HCT116 (cell line): ENCODE data around the gene EXOSC9. TPM values are rescaled to one million over a fixed set of nuclear protein-coding genes. Genes with fewer than 3 reads are reported as not detected.
A peak's percentile ranks its signal among the peaks of the same experiment; 100 is the strongest.

Source experiments
- ATAC-seq: fragments of 200-7000 bp; cut with Tn5 transposase; 2 replicates; pipeline ENCODE4 v1.9.1; 2020; ENCODE audit warnings: mild to moderate bottlenecking, moderate library complexity
- BruUV-seq: library from RNA; stranded (reverse); fragments of 400-500 nt; replicated peaks from 2 replicates; lab custom pipeline; 2021; lab: Mats Ljungman, UMichigan
- CTCF ChIA-PET: fragments of 300-600 bp; sonication (Branson Sonifier 250); formaldehyde crosslinking; loops from one replicate; lab custom pipeline; 2021; ENCODE audit warnings: antibody characterized with exemption; lab: Charles Lee
- POLR2A ChIA-PET: fragments of 300-600, 350-600 bp; sonication (Branson Sonifier 250); formaldehyde crosslinking; loops from one replicate; lab custom pipeline; 2021; ENCODE audit warnings: antibody characterized with exemption; lab: Charles Lee
- RAD21 ChIA-PET, 2 experiments: fragments of 300-600 bp; sonication (Branson Sonifier 250); formaldehyde crosslinking; loops; one replicate each; lab custom pipeline; 2023; ENCODE audit warnings: low total read pairs in 2 of 2; ENCODE audit not compliant: uncharacterized antibody in 2 of 2, unreplicated experiment in 2 of 2, low non-redundant PET in 1 of 2; lab: Charles Lee
- DNase-seq: peaks from one replicate; pipeline ENCODE4 v3.0.0-alpha.2; 2010; ENCODE audit warnings: low read depth, low spot score
- H2AFZ ChIP-seq: fragments of 200-600 bp; shearing (Covaris generic), sonication (generic); 2 replicates; pipeline ENCODE4 v1.6.1; 2017; ENCODE audit warnings: low read depth, mixed run types, mixed read lengths, antibody characterized with exemption, low read length; ENCODE audit not compliant: poor library complexity, severe bottlenecking
- H3K27ac ChIP-seq: 2 replicates; pipeline ENCODE4 v1.5.1; 2012; ENCODE audit warnings: low read depth, low read length
- H3K27me3 ChIP-seq: fragments of 200-600 bp; sonication (generic); 2 replicates; pipeline ENCODE4 v1.6.1; 2016; ENCODE audit warnings: mixed run types, low read length, mixed read lengths; ENCODE audit not compliant: insufficient read depth
- H3K36me3 ChIP-seq, 2 experiments: fragments of 200-500 bp in 1 of 2; fragments of 200-600 bp in 1 of 2; sonication (Bioruptor generic) in 1 of 2; sonication (generic) in 1 of 2; 2 replicates each; pipeline versions ENCODE4 v1.5.1 to v1.6.1; 2014 to 2016; ENCODE audit warnings: low read length in 2 of 2, inconsistent platforms in 1 of 2, mixed read lengths in 1 of 2, mixed run types in 1 of 2; ENCODE audit not compliant: insufficient read depth in 2 of 2, control insufficient read depth in 1 of 2
- H3K4me1 ChIP-seq, 2 experiments: fragments of 200-600 bp in 1 of 2; sonication (generic) in 1 of 2; 2 replicates each; pipeline versions ENCODE4 v1.5.1 to v1.6.1; 2012 to 2017; ENCODE audit warnings: low read length in 2 of 2, inconsistent platforms in 1 of 2, mild to moderate bottlenecking in 1 of 2, mixed read lengths in 1 of 2, mixed run types in 1 of 2, moderate library complexity in 1 of 2; ENCODE audit not compliant: insufficient read depth in 2 of 2, control insufficient read depth in 1 of 2
- H3K4me2 ChIP-seq: fragments of 200-600 bp; sonication (generic); 2 replicates; pipeline ENCODE4 v1.6.1; 2017; ENCODE audit warnings: mixed run types, low read length, mixed read lengths
- H3K4me3 ChIP-seq, 2 experiments: fragments of 200-600 bp in 1 of 2; sonication (generic) in 1 of 2; replicated peaks in 1 of 2; 2 replicates each; pipeline ENCODE4 v1.5.1; 2011 to 2016; ENCODE audit warnings: low read length in 2 of 2, control low read depth in 1 of 2, low read depth in 1 of 2, mild to moderate bottlenecking in 1 of 2, mixed read lengths in 1 of 2, mixed run types in 1 of 2
- H3K79me2 ChIP-seq: fragments of 200-600 bp; sonication (generic); 2 replicates; pipeline ENCODE4 v1.6.1; 2017; ENCODE audit warnings: mild to moderate bottlenecking, mixed run types, low read length, moderate library complexity, mixed read lengths; ENCODE audit not compliant: insufficient read depth
- H3K9ac ChIP-seq: fragments of 200-600 bp; sonication (generic); 2 replicates; pipeline ENCODE4 v1.6.1; 2016; ENCODE audit warnings: low read length, mixed read lengths
- H3K9me2 ChIP-seq: fragments of 200-600 bp; sonication (generic), shearing (Covaris generic); 2 replicates; pipeline ENCODE4 v1.6.1; 2017; ENCODE audit warnings: mixed run types, mild to moderate bottlenecking, moderate library complexity; ENCODE audit not compliant: insufficient read depth
- H3K9me3 ChIP-seq, 2 experiments: fragments of 200-500 bp in 1 of 2; fragments of 200-600 bp in 1 of 2; sonication (Bioruptor generic) in 1 of 2; sonication (generic) in 1 of 2; 2 replicates each; pipeline ENCODE4 v1.6.1; 2014 to 2017; ENCODE audit warnings: low read length in 2 of 2, mixed read lengths in 2 of 2, inconsistent platforms in 1 of 2, low read depth in 1 of 2, mild to moderate bottlenecking in 1 of 2, mixed run types in 1 of 2, moderate library complexity in 1 of 2; ENCODE audit not compliant: control insufficient read depth in 1 of 2, insufficient read depth in 1 of 2
- H4K20me1 ChIP-seq: fragments of 200-600 bp; sonication (generic), shearing (Covaris generic); 2 replicates; pipeline ENCODE4 v1.6.1; 2017; ENCODE audit warnings: mixed run types, mild to moderate bottlenecking, moderate library complexity; ENCODE audit not compliant: insufficient read depth
- ATF3 ChIP-seq: IDR thresholded peaks from 2 replicates; pipeline ENCODE4 v1.6.1; 2012
- CBX3 ChIP-seq: IDR thresholded peaks from 2 replicates; pipeline ENCODE4 v1.6.1; 2012; ENCODE audit warnings: low read depth
- EZH2 ChIP-seq: fragments of 200-600 bp; sonication (generic); IDR thresholded peaks from 2 replicates; pipeline ENCODE4 v1.6.1; 2017; ENCODE audit warnings: antibody characterized with exemption, mixed run types
- EZH2phosphoT487 ChIP-seq: fragments of 200-600 bp; IDR thresholded peaks from 2 replicates; pipeline ENCODE4 v1.6.1; 2018; ENCODE audit warnings: antibody characterized with exemption, borderline replicate concordance
- JUND ChIP-seq: IDR thresholded peaks from 2 replicates; pipeline ENCODE4 v1.6.1; 2012
- MAX ChIP-seq: IDR thresholded peaks from 2 replicates; pipeline ENCODE4 v1.6.1; 2012
- RAD21 ChIP-seq: IDR thresholded peaks from 2 replicates; pipeline ENCODE4 v1.6.1; 2012; ENCODE audit warnings: low read depth, mild to moderate bottlenecking
- SP1 ChIP-seq: IDR thresholded peaks from 2 replicates; pipeline ENCODE4 v1.6.1; 2012; ENCODE audit warnings: low read depth
- SRF ChIP-seq: IDR thresholded peaks from 2 replicates; pipeline ENCODE4 v1.6.1; 2012; ENCODE audit warnings: low read depth
- TCF7L2 ChIP-seq: IDR thresholded peaks from 2 replicates; pipeline ENCODE4 v1.7.0; 2011; ENCODE audit warnings: borderline replicate concordance, inconsistent platforms; ENCODE audit not compliant: insufficient read depth, insufficient read length; ENCODE audit errors: extremely low read depth
- YY1 ChIP-seq: IDR thresholded peaks from 2 replicates; pipeline ENCODE4 v1.6.1; 2011; ENCODE audit warnings: low read length, low read depth, moderate library complexity, mild to moderate bottlenecking; ENCODE audit not compliant: insufficient replicate concordance; ENCODE audit errors: extremely low read depth
- ZBTB33 ChIP-seq: IDR thresholded peaks from 2 replicates; pipeline ENCODE4 v1.6.1; 2011; ENCODE audit warnings: mild to moderate bottlenecking, low read length, moderate library complexity; ENCODE audit not compliant: insufficient replicate concordance; ENCODE audit errors: extremely low read depth
- ZFX ChIP-seq: fragments of 450-650 bp; IDR thresholded peaks from 2 replicates; pipeline ENCODE4 v1.6.1; 2017
- intact Hi-C: fragments of 100-400 bp; cut with micrococcal nuclease; formaldehyde crosslinking; loops from 2 replicates; pipeline ENCODE4 v1.10.0; 2022
- total RNA-seq: library from RNA; stranded (reverse); gene quantifications from one replicate; pipeline ENCODE4 v1.2.1, GENCODE V29; 2021; ENCODE audit not compliant: unreplicated experiment

EXOSC9 gene
- total RNA-seq, 1 experiment from 2014 or later, result 58.6 TPM

- Histone ChIP-seq H4K20me1 (peaks cover 15% of the 10 kb centered on the region; the same call in 1 of the 2 replicates), H3K27ac (no peak overlapping the region), H3K9me3 (no peaks in the 10 kb centered on the region), H3K4me2 (peak overlapping the region; percentile 88), H3K4me1 (peaks cover 0 to 13% of the 10 kb centered on the region in 2 experiments; a peak in 2 of 4 replicates), H3K9me2 (no peaks in the 10 kb centered on the region), H3K9ac (peak overlapping the region; percentile 98), H3K36me3 (peaks cover 39 to 40% of the 10 kb centered on the region in 2 experiments), H2AFZ (no peak overlapping the region), H3K4me3 (peak overlapping the region; percentile 94 to 98), H3K27me3 (no peaks in the 10 kb centered on the region), H3K79me2 (peaks cover 65% of the 10 kb centered on the region)
- CTCF ChIA-PET, result no interaction called here
- no TSS peak for BruUV-seq
- RAD21 ChIA-PET, result no interaction called here
- ATAC-seq (no peak), DNase-seq (no peak)
- POLR2A ChIA-PET, result no interaction called here
- intact Hi-C loops, result no loop called here
- no peak for TF ChIP-seq SP1
- TF ChIP-seq SRF, result no peak
- no peak for TF ChIP-seq EZH2phosphoT487
- TF ChIP-seq MAX, result no peak
- no peak for TF ChIP-seq RAD21
- no peak for TF ChIP-seq ZBTB33
- TF ChIP-seq ZFX, result no peak
- TF ChIP-seq EZH2, result no peak
- TF ChIP-seq ATF3, result no peak
- TF ChIP-seq CBX3, result no peak
- TF ChIP-seq JUND, result no peak
- no peak for TF ChIP-seq TCF7L2
- TF ChIP-seq YY1, result no peak
Observed at GRCh38 chr4:121822047-121822446, 20.9 kb downstream of the EXOSC9 start.
